Activated CD4-positive, CD25-positive, alpha-beta regulatory T cell treated with anti-CD3 and anti-CD28 coated beads, Interleukin-2, amount 50 U/mL, for 16 hours (primary cell): ENCODE measurements around the gene PRR7.
A peak's percentile ranks its signal among the peaks of the same experiment; 100 is the strongest.
"Not testable (repeated sequence)": the region's sequence is repeated elsewhere in the genome, so short reads cannot be mapped to it uniquely, and the experiment has no call there.

Experiments used
- DNase-seq: peaks from one replicate; pipeline ENCODE4 v3.0.0-alpha.2; 2020; ENCODE audit warnings: low read depth, low spot score

The PRR7 gene

DNA sequence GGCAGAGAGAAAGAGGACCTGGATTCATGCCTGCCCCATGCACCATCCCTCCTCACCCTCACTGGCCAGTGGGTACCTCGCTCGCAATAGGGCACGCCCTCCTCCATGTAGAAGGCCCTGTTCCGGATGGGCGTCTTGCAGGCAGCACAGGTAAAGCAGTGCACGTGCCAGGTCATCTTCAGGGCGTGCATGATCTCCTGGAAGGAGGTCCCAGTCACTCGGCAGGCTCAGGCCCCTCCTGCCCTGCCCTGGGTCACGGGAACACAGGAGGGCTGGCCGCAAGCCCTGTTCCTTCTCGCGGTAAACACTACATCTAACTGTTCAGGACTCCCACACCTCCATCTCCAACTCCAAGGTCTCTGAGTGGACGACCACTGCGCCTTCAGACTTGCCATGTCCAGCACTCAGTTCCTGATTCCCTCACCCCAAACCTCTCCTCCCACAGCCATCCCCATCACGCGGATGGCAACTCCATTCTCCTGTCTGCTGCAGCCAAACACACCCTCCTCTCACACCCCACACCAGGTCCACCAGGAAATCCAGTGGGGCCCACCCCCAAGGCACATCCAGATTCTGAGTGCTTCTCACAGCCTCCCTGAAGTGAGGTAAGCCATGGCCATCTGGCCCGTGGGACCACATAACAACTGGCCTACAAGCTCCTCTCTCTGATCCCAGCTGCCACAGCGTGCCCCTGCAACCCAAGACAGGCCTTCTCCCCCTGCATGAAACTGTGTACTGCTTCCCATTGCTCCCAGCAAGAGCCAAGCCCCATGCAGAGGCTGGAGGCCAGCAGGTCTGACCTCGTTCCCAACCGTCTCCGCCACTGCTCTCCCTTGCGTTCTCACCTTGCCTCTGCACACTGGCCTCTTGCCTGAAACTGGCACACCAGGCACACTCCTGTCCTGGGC is 37.6 kb downstream of the PRR7 start:
- DNase-seq = no peak

DNA sequence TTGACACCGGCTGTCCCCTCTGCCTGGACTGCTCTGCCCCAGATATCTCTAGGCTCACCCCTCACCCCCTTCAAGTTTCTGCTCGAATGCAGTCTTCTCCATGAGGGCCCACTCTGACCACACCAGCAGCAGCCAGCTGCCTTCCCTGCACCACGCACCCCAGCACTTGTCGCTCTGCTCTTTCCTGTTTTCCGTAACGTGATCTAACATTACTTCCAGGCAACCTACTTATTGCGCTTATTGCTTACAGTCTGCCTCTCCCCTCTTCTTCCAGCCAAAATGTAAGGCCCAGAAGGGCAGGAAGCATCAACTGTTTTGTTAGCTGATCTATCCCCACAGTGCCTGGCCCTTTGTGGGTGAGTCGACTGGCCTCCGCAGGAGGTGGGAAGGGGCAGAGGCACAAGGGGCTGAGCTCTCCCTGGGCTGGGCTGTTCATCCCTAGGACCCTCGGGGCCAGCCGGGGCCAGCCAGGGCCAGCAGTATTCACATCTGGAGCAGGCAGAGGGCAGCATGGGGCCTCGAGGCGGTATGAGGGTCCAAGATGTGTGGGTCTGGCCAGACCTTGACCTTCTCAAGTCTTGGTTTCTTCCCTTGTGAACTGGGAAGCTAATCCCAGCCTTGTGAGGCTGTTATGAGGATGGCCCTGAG is 38.4 kb downstream of the PRR7 start:
- DNase-seq = no peak

DNA sequence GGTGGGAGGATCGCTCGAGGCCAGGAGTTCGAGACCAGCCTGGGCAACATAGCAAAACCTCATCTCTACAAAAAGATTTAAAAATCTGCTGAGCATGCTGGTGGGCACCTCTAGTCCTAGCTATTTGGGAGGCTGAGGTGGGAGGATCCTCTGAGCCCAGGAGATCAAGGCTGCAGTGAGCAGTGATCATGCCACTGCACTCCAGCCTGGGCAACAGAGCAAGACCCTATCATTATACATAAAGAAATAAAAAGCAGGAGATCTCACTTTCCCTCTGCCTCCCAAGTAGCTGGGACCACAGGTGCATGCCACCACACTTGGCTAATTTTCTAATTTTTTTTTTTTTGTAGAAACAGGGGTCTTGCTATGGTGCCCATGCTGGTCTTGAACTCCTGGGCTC is 39.1 kb downstream of the PRR7 start:
- DNase-seq = not testable (repeated sequence)

DNA sequence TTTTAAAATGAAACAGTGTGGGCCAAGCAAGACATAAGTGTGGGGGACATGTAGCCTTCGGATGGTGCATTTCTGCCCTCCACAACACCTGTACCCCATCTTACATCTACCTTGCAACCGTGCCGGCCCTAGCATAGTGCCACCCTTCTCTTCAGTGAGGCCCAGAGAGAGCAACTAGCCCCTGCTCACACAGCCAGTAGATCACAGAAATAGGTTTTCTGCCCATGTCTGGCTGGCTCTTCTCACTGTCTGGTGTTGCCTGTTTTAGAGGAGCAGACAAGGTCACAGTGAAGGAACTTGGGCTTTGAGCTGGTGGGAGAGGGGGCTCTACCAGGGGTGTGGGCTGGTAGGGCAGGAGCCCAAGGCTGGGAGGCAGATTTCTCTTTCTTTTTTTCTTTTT is 39.6 kb downstream of the PRR7 start:
- no peak for DNase-seq

DNA sequence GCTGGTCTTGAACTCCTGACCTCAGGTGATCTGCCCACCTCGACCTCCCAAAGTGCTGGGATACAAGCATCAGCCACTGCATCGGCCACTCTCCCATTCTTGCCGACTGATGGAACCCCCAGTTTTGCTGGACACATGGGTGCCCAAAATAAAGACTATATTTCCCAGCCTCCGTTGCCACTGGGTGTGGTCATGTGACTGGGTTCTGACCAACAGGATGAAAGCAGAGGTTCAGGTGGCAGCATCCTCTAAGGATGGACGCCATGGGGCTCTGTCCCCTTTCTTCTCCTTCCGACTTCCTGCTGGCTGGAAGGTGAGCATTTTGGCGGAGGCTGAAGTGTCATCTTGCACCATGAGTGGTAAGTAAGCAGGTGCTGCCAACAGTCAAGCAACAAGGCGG is 40.5 kb downstream of the PRR7 start:
- DNase-seq = no peak

DNA sequence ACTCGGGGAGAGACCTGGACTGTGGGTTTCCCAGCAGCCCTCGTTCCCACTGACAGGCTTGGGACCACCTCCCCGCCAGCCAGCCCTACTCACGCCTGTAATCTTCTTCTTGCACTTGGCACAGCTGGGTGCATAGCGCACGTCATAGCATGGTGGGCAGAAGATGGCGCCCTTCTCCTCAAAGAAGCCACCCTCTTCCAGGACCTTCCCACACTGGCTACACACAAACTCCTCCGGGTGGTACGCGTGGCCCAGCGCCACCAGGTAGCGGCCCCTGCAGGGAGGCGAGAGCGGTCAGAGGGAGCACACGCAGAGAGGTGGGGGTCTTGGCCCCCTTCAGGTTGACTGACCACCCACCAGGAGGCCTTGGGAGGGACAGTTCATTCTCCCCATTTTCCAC is 41.4 kb downstream of the PRR7 start:
- no peak for DNase-seq

DNA sequence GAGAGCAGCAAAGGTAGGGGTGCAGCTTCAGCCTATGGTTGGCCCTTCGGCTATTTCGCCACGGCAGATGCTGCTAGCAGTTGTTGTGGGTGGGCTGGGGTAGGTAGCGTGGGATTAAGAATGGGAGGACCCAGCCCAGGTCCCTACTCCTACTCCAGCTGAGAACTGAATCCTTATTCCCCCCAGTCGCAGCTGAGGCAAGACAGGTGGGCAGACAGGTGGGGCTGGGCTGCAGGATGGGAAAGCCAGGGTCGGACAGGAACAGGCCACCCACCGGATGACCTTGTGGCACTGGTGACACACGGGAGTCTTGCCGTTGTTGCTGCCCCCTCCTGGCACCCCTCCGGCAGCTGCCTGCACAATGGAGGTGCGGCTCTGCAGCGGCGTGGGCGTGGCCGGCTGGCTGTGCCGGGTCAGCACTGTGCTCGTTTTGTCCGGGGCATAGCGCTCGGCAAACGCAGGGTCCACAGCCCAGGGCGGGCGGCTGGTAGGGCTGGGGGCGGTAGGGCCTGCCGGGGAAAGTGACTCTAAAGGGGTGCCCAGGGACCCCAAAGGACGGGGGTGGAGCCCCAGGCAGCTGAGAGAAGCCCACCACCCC is 42.6 kb downstream of the PRR7 start:
- DNase-seq = no peak

DNA sequence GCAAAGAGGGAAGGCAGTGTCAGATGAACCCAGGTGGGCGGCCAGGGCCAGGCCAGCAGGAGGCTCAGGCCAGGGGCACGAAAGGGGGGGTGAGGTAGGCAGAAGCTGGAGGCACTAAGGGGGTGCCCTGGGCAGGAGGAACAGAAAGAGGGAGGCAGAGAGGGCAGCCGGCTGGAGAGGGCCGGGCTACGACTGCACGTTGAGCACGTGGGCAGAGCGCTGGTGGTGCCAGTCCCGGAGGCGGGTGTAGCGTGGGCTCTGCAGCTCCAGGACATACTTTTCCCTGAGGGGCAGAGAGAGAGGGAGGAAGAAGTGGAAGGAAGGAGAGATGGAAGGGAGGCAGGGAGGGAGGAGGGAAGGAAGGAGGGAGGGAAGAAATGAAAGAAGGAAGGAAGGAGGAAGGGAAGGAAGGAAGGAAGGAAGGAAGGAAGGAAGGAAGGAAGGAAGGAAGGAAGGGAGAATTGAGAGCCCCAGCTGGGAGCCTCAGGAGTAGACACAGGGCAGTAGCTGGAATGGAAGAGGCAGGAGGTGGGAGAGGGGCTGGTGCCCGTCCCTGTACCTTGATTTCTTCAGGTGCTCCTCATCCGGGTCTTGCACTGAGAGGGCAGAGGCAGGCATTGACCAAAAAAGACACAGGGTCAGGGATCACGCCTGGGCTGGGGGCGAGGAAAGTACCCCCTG is 43.8 kb downstream of the PRR7 start:
- no peak for DNase-seq

DNA sequence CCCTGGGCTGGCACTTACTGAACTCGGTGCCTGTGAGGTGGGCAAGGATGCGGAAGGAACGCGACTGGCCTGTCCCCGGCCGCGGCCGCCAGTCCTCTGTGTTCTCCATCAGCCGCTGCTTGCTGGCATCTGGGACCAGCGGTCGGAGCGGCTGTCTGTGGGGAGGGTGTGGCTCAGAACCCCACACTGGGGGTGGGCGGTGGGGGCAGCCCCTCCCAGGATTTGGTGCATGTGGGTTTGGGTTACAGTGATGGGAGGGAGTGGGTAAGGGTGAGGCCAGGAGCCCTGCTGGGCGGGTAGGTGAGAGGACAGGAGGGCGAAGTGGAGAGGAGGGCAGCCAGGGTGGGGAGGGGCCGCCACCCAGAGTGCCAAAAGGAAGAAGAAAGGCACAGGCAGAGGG is 44.4 kb downstream of the PRR7 start:
- no peak for DNase-seq

DNA sequence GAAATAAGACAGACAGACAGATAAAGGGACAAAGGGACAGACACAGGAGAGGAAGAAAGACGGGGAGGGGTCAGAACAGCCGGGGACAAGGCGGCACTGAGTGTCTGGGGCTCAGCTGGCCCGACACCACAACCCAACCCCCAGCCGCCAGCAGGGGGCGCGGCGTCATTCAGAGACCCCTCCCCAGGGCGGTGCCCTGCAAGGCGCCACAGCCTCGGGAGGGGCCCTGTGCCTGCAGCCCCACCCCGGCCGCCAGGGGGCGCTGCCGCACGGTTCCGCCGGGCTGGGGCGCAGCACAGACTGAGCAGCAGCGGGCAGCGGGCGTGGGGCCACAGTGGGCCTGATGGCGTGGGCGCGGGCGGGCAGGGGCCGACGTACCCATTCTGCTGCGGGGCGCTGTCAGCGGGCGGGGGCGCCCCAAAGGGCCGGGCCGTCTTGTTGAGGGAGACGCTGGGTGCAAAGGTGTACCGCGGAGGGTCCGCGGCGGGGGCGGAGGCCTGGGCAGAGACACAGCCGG is 44.9 kb downstream of the PRR7 start:
- DNase-seq = no peak

DNA sequence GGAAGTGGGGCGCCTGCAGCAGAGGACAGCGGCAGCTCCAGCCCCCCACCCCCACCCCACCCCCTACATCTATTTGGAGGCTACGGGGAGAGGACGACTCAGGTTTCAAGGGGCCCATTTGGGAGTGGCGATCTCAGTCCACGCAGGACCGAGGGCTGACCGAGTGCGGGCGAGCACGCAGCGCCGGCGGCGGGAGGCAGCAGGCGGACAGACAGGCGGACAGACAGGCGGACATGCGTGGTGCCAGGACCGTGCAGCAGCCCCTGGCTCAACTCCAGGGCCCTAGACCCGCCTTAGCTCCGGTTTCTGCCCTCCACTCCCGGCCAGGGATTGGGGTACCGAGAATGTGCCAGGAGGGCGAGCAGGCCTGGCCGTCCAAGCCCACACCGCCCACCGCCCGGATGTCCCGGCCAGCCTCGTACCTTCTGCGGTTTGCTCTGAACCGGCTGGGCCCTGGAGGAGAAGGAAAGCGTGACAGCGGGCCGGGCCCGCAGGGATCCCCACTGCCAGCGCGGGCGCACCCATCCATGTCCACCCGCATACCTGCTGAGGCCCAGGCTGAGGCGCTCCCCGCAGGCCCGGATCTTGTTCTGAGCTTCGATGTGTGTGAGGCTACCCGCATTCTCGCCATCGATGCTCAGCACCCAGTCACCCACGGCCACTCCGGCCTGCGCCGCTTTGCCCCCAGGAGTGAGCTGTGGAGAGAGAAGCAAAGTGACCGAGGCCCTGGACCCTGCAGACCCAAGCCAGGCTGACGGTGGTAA is 45.6 kb downstream of the PRR7 start:
- DNase-seq = no peak

DNA sequence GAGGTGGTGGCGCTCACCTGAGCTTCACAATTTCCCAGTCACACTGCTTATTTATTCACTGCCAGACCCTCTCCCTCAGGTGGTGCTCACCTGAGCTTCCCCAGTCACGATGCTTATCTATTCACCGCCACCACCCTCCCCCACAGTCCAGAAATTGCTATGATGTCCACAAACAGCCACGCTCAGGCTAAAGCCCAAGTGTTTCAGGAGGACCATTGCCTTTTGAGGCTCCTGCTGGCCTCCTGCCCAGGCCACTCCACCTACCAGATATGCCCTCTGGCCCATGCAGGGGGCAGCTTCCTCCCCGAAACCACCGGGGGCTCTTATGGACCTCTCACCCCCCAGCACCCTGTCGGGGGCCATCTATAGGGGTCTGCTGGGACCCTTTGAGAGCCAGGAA is 46.2 kb downstream of the PRR7 start:
- no peak for DNase-seq

DNA sequence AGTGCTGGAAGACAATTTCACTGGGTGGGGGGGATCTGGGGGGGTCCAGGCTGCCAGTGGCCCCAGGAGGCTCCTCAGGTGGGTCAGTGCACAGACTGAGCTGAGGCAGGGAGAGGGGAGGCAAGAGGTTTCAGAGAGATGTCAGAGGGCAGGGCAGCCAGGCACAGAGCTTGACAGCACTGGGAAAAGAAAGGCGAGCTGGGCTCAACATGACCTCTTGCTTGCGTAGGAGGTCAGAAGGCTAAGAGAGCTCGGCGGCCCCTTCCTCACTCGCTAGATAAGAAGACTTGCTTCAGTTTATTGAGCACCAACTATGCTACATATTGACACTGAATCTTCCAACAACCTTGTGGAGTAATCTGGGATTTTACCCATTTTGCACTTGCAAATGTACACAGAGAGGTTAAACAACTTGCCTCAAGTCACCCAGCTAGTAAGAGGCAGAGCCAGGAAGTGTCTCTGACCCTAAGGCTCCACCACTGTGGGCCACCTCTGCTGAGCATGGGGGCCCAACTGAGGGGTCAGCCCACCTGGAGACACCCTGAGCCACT is 47.3 kb downstream of the PRR7 start:
- no peak for DNase-seq

DNA sequence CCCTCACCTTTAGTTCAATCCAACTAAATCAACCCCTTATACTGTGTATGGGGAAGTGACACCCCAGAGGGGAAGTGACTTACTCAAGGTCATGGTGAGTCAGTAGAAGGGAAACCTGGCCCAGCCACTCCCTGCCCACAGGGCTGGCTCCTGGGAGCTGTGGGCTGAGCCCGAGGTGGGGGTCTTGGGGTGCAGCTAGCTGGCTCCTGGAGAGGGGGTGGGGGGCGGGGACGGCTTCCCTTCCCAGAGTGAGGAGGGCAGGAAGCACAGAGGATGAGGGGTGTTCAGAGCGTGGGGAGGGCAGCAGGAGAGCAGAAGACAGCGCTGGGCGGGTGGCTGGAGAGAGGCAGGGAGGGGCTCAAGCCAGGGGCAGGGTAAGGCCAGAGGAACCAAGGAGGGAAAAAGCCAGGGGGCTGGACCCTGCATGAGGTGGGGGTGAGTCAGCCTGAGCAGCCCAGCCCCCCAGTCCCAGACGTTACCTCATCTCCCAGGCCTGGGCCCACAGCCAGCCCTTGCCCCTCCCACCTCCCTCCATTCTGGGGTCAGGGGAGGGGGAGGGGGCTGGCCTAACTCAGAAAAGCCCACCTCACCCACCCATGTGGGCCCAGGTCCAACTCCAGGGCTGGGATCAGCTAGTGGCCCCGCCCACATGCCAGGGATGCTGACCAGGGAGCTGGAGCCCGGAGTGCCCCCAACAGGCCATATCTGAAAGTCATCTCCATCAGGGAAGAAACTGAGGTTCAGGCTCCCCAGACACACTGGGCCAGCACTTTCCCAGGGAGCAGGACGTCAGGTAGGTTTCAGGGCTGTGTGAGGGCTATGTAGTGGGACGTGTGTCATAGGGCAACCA is 48.0 kb downstream of the PRR7 start:
- DNase-seq = no peak

DNA sequence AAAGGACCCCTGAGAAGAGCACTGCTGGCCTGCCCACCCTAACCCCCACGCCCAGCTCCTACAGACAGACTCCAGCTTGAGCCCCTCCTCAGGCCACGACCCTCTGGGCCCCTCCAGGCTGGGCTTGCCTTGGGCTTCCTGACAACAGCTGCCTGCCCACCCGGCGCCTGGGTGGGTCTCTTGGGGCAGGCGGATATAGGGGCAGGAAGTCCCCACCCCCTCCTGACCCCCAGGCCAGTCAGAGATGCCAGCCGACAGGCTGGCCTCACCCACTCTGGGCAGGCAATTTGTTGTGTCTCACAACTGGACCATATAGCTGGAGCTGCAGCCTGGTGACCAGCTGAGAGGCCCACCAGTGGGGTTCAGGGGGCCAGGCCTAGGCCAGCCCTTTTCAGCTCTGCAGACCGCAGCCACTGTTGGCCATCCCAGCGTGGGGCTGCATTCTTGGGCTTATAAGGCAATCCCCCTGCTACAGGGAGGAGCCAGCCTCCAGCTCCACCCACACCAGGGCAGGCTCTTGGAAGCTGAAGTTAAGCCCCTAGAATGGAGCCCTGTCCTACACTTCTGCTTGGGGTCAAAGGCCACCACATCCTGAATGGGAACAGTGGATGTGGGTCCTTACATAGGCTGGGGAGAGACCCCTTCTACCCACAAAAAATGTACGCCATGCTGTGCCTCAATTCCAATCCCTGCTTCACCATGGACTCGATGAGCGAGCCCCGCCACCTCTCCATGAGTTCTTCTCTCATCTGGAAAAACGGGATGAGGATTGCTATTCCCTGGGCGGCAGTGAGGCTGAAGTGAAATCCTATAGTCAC is 48.8 kb downstream of the PRR7 start:
- no peak for DNase-seq

DNA sequence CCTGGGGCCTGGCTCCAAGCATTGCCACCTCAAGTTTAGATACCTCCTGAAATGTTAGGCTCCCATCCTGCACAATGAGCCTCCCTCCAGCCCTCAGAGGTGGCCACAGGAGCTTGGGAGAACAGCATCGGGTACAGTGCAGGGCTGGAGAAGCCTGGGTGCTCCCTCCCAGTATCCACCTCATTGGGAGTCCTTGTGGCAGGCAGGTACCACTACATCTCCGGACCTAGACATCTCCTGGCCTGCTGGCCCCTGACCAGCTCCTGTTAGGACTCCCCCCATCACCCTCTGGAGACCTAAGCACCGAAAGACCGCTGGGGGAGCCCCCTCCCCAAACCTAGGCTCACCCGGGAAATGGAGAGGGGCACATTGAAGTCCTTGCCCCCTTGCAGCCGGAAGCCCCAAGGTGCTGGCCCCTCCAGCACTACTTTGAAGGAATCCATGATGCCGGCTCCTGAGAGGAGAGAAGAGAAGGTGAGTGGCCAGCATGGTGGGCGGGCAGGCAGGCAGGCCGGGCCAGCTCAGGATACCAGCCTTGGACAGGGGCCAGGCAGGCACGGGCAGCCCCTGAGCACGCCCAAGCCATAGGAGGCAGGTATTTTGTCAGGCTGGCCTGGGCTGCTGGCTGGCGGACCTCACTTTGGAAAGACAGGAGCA is 49.6 kb downstream of the PRR7 start:
- no peak for DNase-seq

DNA sequence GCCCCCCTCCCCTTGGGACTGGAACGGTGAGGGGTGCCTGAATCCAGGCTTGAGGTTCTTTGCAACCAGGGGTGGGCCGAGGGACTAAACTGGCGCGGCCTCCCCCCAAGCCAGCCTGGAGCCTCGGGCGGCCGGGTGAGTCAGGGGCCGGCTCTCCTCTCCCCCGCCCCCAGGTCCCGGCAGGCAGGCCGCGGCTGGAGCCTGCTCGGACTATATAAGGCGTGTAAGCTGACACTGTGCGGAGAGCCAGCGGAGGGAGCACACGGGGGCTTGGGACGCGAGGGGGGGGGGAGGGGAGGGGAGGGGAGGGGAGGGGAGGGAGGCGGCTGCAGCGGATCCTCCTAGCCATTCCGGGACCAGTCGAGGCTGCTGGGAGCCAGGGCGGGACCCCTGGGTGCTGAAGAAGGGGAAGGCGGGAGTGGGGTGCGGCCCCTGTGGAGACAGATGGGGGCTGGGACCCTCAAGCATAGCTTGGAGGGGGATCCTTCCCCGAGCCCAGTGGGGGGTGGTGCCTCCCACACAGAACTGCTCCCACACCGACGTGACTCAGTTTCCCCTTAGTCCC is 50.2 kb downstream of the PRR7 start:
- DNase-seq = no peak

DNA sequence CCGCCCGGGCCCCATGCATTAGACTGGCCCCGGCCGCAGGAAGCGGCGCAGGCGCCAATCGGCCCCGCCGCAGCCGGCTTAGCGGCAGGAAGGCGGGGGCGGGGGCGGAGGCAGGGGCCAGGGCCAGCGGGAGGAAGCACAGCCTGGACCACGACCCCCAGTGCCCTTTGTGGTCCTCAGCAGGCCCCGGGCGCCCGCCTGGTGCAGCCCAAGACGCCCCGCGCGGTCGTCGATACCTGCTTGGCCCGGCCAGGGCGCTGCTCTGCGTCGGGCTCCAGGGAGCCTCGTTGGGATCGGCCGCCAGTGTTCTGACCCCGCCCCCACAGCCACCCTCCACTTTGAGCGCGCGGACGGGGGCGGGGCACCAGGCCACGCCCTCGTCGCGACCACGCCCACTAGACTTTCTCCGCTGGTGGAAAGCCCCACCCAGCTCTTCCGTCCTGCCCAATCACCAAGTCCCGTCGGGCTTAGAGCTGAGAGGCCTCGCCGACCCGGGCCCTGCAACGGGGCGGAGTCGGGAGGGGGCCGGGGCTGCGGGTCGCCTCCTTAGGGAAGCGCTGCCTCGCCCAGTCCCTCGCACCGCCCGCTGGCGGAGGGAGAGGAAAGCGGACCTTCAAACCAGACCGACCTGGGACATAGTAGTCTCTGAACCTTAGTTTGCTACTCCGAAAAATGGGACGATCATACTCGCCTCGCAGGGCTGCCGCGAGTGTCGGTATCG is 50.8 kb downstream of the PRR7 start, which contains the start of gene PDLIM7:
Gene PDLIM7, minus strand, starts transcription at position 313 of the 721 bp plus-strand sequence. CDS start 1,092 bp downstream, outside the sequence.
- DNase-seq = peak; percentile 85
